Colonic mucosa (tissue), 4 donors: ENCODE data around the gene TAF9. TPM values are rescaled to one million over a fixed set of nuclear protein-coding genes. Genes with fewer than 3 reads are reported as not detected.
"Not testable (repeated sequence)": the region's sequence is repeated elsewhere in the genome, so short reads cannot be mapped to it uniquely, and the experiment has no call there.

Experiments
- DNase-seq: peaks from one replicate; pipeline ENCODE4 v3.0.0-alpha.2; 2020
- H3K27ac ChIP-seq: fragments of 200-600 bp; one replicate; pipeline ENCODE4 v1.8.0; 2021
- H3K27me3 ChIP-seq: fragments of 200-600 bp; one replicate; pipeline ENCODE4 v1.8.0; 2021
- H3K36me3 ChIP-seq: fragments of 200-600 bp; one replicate; pipeline ENCODE4 v1.8.0; 2021
- H3K4me1 ChIP-seq: fragments of 200-600 bp; one replicate; pipeline ENCODE4 v1.8.0; 2021; ENCODE audit warnings: mild to moderate bottlenecking
- H3K4me3 ChIP-seq: fragments of 200-600 bp; one replicate; pipeline ENCODE4 v1.8.0; 2021
- H3K9ac ChIP-seq, 2 donors: one replicate each; pipeline ENCODE4 v1.7.0; 2013; ENCODE audit warnings: control low read depth in 2 of 2, low read depth in 2 of 2, low read length in 2 of 2
- H3K9me3 ChIP-seq: fragments of 200-600 bp; one replicate; pipeline ENCODE4 v1.8.0; 2021
- intact Hi-C: fragments of 100-400 bp; cut with DNase I; formaldehyde crosslinking; loops from one replicate; pipeline ENCODE4 v1.14.1; 2022
- total RNA-seq, 2 donors: library from RNA; stranded (reverse); fragmentation: NEBNext Ultra II Directional in 1 of 2; extraction: Animal tissue kit (Norgen Biotek cat#: 25700) in 1 of 2; gene quantifications; one replicate each; pipeline ENCODE4 v1.2.1, GENCODE V29; 2021
- TF ChIP-seq, protein P1 (sequence below): fragments of 200-600 bp; IDR thresholded peaks from one replicate; pipeline ENCODE4 v1.8.0; 2022; ENCODE audit warnings: antibody characterized with exemption, mild to moderate bottlenecking
- donor health status: healthy.
- donor health status: DM: no; HTN: no; CAD: no.
- donor health status: DM: no; HTN: no; CAD: no.

Gene TAF9
- total RNA-seq, 2 donors from 2014 or later: 53.7 to 60.2 TPM

- H3K27me3 ChIP-seq: no peaks in the 10 kb centered on the region
These were observed 45.7 kb upstream of the TAF9 start, which contains the start of gene MARVELD2 for GRCh38 chr5:69414885-69415583. Gene MARVELD2 (plus strand): TSS chr5:69415116. CDS start chr5:69419386, 4,270 bp downstream.

GRCh38 chr5:69404659-69405330, 35.5 kb upstream of the TAF9 start:
- intact Hi-C loops: no loop called here
- H3K4me1 ChIP-seq: no peaks in the 10 kb centered on the region
- H3K4me3 ChIP-seq: no peak overlapping the region
- no peaks in the 10 kb centered on the region for H3K9me3 ChIP-seq
- no peak overlapping the region for H3K9ac ChIP-seq
- no peak for DNase-seq
- TF ChIP-seq, protein P1, sequence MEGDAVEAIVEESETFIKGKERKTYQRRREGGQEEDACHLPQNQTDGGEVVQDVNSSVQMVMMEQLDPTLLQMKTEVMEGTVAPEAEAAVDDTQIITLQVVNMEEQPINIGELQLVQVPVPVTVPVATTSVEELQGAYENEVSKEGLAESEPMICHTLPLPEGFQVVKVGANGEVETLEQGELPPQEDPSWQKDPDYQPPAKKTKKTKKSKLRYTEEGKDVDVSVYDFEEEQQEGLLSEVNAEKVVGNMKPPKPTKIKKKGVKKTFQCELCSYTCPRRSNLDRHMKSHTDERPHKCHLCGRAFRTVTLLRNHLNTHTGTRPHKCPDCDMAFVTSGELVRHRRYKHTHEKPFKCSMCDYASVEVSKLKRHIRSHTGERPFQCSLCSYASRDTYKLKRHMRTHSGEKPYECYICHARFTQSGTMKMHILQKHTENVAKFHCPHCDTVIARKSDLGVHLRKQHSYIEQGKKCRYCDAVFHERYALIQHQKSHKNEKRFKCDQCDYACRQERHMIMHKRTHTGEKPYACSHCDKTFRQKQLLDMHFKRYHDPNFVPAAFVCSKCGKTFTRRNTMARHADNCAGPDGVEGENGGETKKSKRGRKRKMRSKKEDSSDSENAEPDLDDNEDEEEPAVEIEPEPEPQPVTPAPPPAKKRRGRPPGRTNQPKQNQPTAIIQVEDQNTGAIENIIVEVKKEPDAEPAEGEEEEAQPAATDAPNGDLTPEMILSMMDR: no peak
- no peaks in the 10 kb centered on the region for H3K36me3 ChIP-seq
- no peak overlapping the region for H3K27ac ChIP-seq
- H3K27me3 ChIP-seq: no peaks in the 10 kb centered on the region

More at GRCh38 chr5:69414885-69415583, 45.7 kb upstream of the TAF9 start, which contains the start of gene MARVELD2:
- H3K9ac ChIP-seq: peak within 1 kb of the TSS; percentile 86 to 93
- H3K4me3 ChIP-seq: peak within 1 kb of the TSS; percentile 70
- peak; percentile 94 for DNase-seq
- H3K27ac ChIP-seq: peak within 1 kb of the TSS; percentile 91
- no peaks in the 10 kb centered on the region for H3K4me1 ChIP-seq
- TF ChIP-seq, protein P1: peak; percentile 41
- intact Hi-C loops: loop anchor here (10.0 kb wide), 1 partner anchor 80 kb away; the partner anchor contains the start of gene OCLN
- H3K9me3 ChIP-seq: no peaks in the 10 kb centered on the region
- no peaks in the 10 kb centered on the region for H3K36me3 ChIP-seq

DNA sequence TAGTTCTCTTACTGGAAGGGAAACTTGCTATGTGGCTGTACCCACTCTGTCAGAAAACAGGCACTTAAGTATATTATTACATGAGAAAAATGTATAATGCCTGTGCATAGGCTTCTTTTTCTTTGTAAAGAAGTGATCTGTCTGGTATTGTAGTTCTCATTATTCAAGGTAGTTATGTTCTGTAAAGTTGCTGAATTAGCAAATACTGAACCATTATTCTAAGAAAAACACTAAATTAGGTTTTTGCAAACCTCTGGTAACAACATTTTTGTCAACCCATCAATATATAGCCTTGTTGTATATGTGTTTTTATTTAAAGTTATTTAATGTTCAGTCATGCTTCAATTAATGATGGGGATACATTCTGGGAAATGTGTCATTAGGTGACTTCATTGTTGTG, 9.1 kb upstream of the TAF9 start:
- Histone ChIP-seq H3K4me3 (no peak overlapping the region), H3K27ac (no peak overlapping the region), H3K27me3 (no peaks in the 10 kb centered on the region), H3K36me3 (peaks cover 4% of the 10 kb centered on the region), H3K9me3 (no peaks in the 10 kb centered on the region), H3K4me1 (no peaks in the 10 kb centered on the region), H3K9ac (no peak overlapping the region)
- DNase-seq: no peak
- TF ChIP-seq, protein P1: no peak
- intact Hi-C loops: no loop called here

DNA sequence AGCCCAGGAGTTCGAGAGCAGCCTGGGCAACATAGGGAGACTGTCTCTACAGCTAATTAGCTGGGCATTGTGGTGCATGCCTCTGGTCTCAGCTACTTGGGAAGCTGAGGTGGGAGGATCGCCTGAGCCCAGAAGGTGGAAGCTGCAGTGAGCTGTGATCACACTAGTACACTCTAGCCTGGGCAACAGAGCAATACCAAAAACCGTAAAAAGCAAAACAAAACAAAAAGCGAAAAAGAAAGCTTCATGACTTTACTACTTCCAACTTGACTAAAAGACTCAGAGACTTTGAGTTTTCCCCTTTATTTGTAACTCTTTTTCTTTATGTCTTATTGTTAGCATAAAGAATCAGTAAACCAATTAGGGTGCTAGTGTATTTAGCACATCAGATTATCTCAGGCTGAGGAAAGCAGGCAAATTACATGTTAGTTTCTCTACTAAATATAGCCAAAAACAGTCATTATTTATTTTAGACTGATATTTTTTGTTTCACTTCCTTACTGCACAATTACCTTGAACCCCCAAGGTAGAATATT, 5.7 kb upstream of the TAF9 start:
- Histone ChIP-seq H3K9ac (no peak overlapping the region), H3K27ac (no peak overlapping the region), H3K9me3 (no peaks in the 10 kb centered on the region), H3K36me3 (peaks cover 4% of the 10 kb centered on the region), H3K4me1 (peaks cover 6% of the 10 kb centered on the region), H3K27me3 (no peaks in the 10 kb centered on the region), H3K4me3 (no peak overlapping the region)
- intact Hi-C loops: no loop called here
- TF ChIP-seq, protein P1: no peak
- DNase-seq: no peak

DNA sequence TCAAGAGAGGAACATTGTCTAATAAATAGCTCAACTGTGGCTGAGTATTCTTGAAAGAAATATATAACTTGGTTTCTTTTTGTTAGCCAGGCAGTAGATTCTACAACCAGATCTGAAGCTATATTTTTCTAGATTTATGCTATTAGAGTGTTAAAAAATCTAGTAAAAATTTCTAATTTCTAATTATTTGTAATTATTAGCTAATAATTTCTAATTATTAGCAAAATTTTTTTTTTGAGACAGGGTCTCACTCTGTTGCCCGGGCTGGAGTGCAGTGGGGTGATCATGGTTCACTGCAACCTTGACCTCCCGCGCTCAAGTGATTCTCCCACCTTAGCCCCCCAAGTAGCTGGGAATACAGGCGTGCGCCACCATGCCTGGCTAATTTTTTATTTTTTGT, 3.1 kb upstream of the TAF9 start:
- intact Hi-C loops: no loop called here
- Histone ChIP-seq H3K27me3 (no peaks in the 10 kb centered on the region), H3K9me3 (no peaks in the 10 kb centered on the region), H3K36me3 (peaks cover 4% of the 10 kb centered on the region), H3K4me3 (no peak overlapping the region), H3K4me1 (peaks cover 6% of the 10 kb centered on the region), H3K27ac (no peak overlapping the region), H3K9ac (no peak overlapping the region)
- TF ChIP-seq, protein P1: no peak
- no peak for DNase-seq

GRCh38 chr5:69370335-69370734, 1.0 kb upstream of the TAF9 start:
- DNase-seq: peak; percentile 28
- H3K36me3 ChIP-seq, intact Hi-C loops, H3K4me1 ChIP-seq, H3K27me3 ChIP-seq, H3K9me3 ChIP-seq: not testable (repeated sequence)
- H3K27ac ChIP-seq: peak overlapping the region; percentile 96
- H3K4me3 ChIP-seq: peak overlapping the region; percentile 79
- H3K9ac ChIP-seq: peak overlapping the region; percentile 84 to 92
